GM21825 (cell line): ENCODE results near the gene EFCAB14.
"Not testable (repeated sequence)": the region's sequence is repeated elsewhere in the genome, so short reads cannot be mapped to it uniquely, and the experiment has no call there.

Experiments
- ATAC-seq: cut with Tn5 transposase; IDR thresholded peaks from one replicate; pipeline ENCODE4 v1.9.1; 2021; ENCODE audit warnings: mild to moderate bottlenecking, moderate library complexity; ENCODE audit not compliant: unreplicated experiment

The EFCAB14 gene, protein sequence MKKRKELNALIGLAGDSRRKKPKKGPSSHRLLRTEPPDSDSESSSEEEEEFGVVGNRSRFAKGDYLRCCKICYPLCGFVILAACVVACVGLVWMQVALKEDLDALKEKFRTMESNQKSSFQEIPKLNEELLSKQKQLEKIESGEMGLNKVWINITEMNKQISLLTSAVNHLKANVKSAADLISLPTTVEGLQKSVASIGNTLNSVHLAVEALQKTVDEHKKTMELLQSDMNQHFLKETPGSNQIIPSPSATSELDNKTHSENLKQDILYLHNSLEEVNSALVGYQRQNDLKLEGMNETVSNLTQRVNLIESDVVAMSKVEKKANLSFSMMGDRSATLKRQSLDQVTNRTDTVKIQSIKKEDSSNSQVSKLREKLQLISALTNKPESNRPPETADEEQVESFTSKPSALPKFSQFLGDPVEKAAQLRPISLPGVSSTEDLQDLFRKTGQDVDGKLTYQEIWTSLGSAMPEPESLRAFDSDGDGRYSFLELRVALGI

DNA sequence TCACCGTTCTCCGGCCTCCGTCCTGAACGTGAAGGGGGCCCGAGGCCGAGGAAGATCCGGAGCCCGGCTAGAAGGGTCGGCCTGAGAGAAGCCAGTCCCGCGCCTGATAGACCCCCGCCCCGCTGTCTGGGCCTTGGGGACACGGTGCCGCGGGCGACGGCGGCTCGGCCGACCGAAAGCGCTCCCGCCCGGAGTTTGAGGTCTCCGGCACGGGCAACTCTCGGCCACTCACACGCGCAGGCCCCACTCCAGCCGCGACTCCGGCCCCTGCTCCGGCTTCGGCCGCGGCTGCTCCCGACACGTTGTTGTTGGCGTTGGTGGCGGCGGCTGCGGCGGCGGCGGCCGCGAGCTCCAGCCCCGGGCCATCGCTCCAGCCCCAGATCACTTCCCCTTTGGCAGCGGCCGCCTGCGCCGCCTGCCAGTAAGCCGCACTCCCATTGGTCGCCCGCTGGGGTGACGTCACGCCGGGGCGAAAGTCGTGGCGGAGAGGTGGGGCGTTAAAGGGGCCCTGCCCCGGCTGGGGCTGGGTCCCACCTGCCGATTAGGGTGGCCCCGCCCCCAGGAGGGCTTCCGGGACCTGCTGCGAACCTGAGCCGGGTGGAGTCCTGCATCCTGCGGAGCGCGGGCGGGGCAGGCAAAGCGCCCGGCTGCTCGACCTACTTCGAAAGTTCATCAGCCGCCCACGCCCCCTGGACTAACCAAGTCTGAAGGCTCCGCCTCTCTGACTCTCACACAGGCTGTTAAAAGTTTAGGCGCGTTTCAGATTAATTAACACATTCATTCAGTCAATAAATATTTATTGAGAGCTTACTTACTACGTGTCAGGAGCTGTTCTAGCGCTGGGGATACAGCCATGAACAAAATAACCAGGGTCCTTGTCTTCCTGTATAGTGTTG lies at the start of gene EFCAB14:
TSS of gene EFCAB14 (minus strand) at position 388 of the 896 bp plus-strand sequence. CDS start 1,027 bp downstream, outside the sequence.
- peak; percentile 96 for ATAC-seq

DNA sequence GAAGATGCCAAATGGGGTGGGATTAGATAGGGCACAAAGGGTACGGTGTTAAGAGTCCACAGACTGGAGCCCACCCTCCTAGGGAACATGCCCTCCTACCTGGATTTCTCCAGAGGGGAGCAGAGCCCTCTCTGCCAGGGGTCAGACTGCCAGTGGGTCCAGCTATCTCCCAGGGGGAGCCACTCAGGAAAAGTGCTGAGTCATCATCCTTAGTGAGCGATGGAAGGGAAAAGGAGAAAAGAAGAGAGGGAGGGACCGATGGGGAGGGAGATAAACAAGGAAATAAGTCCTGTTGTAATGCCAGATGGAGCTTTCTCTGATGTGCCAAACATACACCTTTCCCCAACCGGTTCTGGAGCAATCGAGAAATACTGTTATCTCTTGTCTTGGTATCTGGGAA lies 49.5 kb upstream of the EFCAB14 start:
- no peak for ATAC-seq

DNA sequence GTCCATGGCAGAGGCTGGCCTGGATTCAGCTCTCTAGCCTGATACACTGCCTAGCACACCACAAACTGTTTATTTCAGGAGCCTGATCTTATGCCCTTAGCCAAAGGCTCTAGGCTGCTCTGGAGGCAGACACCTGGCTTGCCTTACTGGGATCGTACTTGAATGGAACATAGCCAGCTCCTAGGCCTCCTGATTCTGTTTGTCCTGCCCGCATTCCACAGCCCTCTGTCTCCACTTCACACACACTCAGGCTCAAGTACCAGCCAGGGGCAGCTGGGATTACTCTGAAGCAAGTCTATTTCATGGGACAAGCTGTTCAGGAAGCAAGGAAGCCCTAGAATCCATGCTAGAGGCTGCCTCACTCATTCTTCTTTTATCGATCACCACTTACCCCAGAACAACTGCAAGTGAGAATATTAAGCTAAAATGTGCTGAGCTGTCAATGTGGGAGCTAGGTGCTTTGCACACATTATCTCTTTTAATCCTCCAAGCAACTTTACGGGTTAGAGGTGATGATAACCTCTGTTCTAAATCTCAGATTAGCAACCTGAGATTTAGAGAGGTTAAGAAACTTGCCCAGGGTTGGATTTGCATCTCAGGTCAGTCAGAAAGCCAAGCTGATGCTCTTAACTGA lies 48.9 kb upstream of the EFCAB14 start:
- ATAC-seq = no peak

DNA sequence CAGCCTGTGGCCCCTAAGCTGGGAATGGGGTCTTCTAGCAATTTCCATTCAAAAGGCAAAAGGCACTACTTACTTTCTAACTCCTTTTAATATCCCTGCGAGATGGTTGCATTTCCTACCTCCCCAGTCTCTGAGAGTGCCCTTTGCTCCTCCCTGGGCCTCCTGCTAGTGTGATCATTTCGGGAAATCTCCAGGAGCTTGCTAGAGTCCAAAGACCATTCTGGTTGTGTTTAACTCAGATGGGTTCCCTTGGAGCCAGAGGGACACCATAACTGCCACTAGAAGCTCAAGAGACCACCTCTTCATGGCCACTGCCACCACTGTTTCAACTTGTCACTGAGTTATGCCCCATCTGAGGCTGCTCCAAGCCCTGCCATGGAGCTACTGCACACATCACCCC lies 45.5 kb upstream of the EFCAB14 start:
- no peak for ATAC-seq

DNA sequence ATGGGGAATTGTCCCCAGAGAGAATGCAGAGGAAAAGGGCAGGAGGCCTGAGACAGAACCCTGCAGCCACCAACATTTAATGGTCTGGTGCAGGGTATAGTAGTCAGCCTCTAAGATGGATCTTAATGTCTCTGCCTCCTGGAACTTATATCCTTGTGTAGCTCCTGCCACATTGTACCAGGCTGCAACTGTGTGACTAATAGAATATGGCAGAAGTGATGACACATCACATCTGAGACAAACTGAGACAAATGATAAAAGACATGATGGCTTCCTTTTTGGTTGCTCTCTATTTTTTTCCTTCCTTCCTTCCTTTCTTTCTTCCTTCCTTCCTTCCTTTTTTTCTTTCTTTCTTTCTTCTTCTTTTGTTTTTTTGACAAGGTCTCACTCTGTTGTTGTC lies 42.8 kb upstream of the EFCAB14 start:
- no peak for ATAC-seq

GRCh38 chr1:46760558-46761166 lies 41.7 kb upstream of the EFCAB14 start:
- no peak for ATAC-seq

- ATAC-seq = no peak
Observed at GRCh38 chr1:46757956-46758528, 39.1 kb upstream of the EFCAB14 start.

GRCh38 chr1:46757247-46757955 lies 38.5 kb upstream of the EFCAB14 start:
- ATAC-seq = no peak

DNA sequence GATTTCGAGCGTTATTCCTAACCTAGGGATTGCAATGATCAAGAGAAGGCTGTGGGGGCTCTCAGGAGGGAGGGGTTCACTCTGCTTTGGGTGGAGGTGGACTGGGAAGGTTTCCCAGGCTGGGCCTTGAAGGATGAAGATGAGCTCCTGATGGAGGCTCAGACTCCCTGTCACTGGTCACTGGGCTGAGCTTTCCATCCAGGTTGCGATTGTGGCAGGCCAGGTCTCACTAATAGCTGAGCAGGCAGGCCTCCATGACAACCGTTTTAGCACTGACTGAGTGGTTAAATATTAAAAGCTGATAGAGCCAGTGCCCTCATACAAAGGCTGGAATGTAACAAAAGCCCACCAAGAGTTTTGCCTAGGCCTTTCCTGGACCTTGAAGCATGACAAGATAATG lies 36.2 kb upstream of the EFCAB14 start:
- ATAC-seq = no peak

DNA sequence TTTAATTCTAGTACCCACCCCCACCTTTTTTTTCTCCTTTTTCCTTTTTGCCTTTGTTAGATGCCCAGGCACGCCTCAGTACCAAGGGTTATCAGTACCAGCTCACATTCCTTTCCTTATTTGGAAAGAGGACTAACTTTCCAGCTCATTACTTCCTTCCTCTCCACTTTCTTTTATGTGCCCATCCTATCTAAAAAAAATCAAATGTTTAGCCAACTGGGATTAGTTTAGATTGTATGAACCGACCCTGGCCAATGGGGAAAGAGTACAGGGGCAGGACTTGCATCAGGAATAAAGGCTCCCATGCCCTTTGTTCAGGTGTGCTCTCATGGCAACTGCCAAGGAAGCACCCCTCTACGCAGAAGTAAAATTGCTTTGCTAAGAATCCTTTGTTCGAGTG lies 35.8 kb upstream of the EFCAB14 start:
- ATAC-seq = not testable (repeated sequence)

DNA sequence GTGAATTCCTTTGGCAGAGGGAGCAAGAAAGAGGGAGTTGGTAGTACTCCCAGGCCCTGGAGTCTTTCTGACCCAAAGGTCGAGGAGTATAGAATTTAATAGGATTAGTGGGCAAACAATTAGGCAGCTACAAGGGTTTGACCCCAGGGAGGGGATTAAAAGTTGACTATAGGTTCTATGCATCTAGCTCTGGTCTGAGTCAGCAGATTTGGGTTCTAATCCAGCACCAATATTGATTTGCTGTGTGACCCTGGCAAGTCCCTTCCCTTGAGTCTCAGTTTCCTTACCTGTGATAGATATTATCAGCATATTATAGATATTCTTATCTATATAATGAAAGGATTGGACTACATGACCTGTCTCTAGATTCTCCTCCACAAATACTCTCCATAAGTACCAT lies 35.1 kb upstream of the EFCAB14 start:
- no peak for ATAC-seq

DNA sequence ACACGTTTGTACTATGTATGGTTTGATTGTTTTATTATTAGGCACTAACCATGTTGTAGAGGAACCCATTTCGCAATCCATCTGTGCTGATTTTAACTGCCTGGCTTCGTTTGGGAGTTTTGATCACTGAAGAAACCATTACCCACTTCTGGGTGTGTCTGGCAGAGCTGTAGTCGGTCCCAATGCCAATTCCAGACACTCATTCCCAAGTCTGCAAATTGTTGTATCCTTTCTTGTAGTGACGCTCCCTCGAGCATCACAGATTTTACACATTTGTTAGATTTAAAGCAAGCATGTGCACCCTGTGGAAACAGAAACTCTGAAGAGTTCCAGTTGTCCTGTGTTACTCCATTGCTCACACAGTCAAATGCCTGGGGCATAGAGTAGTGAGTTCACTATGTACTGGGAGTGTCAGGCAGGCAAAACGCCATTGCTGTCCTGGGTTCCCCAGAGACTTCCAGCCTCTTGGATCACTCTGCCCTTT lies 31.0 kb upstream of the EFCAB14 start:
- ATAC-seq = no peak

DNA sequence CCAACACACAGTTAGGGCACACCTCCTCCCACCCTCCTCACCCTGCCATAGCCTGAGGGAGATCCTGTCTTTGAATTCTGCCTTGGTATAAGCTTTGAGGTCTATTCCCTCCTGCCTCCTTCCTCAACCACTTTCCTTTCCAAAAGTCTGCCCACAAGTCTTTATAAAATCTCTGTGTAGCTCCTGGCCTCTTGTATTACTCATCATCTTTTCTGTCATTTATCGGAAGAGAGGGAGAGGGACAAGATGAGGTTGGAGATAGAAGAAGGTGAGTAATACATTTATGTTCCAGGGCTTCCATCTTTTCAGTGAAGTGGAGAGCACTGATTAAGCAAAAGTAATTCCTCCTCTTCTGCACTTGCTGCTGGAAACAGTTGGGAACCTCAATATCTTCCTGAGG lies 30.5 kb upstream of the EFCAB14 start:
- ATAC-seq = no peak

DNA sequence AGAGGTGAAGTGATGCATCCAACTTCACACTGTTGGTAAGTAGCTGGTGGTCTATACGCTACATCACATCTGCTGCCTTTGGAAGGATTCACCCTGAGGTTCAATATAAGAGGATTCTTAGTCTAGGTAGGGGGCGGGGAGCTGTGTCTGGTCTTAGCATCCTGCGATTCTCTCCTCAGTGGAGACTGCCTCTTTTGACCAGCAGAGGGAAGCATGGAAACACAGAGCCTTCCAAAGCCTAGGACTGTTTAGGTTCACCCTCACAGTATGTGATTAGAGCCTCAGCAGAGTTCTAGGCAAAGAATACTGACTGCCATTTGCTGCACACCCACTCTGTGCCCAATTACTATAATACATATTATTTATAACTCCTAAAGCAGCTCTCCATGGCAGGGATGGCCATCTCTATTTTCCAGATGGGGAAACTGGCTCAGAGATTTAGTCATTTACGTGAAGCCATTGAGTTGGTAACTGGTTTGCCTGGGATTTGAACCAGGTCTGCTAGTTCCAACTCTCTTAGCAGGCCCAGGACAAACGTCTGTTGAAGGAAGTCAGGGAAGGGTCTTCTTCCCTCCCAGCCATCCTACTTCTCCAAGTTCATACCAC lies 28.9 kb upstream of the EFCAB14 start:
- no peak for ATAC-seq

GRCh38 chr1:46742069-46742468 lies 23.2 kb upstream of the EFCAB14 start:
- no peak for ATAC-seq

GRCh38 chr1:46735708-46736324 lies 16.9 kb upstream of the EFCAB14 start:
- no peak for ATAC-seq

DNA sequence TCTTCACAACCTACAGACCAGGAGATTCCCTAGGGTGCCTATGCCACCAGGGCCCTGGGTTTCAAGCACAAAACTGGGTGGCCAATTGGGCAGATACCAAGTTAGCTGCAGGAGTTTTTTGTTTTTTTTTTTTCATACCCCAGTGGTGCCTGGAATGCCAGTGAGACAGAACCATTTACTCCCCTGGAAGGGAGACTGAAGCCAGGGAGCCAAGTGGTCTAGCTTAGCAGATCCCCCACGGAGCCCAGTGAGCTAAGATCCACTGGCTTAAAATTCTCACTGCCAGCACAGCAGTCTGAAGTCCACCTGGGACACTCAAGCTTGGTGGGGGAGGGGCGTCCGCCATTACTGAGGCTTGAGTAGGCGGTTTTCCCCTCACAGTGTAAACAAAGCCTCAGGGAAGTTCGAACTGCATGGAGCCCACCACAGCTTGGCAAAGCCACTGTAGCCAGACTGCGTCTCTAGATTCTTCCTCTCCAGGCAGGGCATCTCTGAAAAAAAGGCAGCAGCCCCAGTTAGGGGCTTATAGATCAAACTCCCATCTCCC lies 9.5 kb upstream of the EFCAB14 start:
- ATAC-seq = not testable (repeated sequence)

DNA sequence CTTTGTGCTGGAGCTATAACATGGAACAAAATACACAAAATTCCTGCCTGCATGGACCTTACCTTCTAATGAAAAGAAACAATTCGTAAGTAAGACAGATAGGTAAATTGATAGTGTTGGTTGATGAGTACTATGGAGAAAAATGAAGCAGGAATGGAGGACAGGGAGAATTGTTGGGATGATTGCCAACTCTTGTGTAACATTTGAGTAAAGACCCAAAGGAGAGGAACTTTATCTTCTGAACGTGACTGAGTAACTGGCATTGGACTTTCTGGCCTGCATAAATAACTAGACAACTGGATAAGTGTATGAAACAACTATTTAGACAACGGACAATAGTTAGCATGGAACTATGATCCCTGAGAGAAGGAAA lies 6.8 kb upstream of the EFCAB14 start:
- ATAC-seq = no peak
